HG03378 (cell line): Measurements from ENCODE around the gene WWOX.
A peak's percentile ranks its signal among the peaks of the same experiment; 100 is the strongest.

Experiments used
- ATAC-seq: cut with Tn5 transposase; IDR thresholded peaks from one replicate; pipeline ENCODE4 v1.9.1; 2021; ENCODE audit warnings: mild to moderate bottlenecking, moderate library complexity; ENCODE audit not compliant: unreplicated experiment

The WWOX gene

DNA sequence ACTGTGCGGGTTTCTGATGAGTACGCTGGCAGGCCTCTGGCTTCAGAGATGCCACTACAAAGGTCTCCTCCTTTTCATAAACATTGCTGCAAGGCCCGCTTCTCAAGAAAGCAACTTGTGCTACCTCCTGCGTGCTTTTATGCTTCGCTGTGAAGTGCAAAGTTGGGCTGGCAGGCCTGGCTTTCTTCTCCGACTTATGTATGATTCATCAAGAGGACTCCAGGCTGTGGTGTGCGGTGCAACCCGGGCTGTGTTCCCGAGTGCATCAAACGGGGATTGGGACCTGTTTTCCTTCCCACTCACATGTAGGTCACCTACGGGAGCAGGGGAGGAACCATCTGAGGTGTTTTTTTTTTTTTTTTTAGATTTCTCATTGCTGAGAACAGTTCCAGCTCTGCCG lies 534.1 kb downstream of the WWOX start:
- no peak for ATAC-seq

DNA sequence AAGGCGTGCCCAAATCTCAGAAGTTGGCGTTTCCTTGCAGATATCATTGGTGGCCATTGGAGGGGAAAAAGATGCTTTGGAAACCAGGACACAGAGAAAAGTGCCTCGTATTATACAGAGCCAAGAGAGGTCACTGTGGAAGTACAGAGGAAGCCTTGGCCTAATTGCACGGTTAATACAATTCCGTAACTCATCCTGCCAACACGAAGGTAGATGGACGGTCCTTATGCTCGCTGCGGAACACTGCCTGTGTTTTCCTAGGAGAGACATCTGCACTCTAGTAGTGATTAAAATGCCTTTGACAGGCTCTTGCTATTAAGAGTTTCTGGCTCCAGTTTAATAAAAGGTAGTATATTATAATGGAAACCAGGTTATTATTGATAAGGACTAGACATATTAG lies 536.4 kb downstream of the WWOX start:
- ATAC-seq = no peak

DNA sequence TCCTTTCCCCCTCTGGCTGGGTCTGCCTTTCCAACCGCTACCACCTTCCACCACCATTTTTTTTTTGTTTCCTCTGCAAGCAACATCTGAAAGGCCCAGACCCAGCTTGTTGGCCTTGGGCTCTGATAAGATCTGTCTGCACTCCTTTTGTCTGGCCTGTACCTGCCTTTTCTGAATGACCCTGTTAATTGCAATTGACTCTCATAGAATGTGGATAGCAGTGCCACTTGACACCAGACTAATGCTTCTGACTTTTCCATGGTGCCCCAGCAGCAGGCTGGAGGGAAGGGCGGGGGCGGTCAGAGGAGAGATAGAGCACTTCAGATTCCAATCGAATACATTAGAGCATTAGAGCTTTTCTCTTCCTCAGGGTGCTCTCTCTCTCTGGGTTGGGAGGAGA lies 538.9 kb downstream of the WWOX start:
- ATAC-seq = no peak

DNA sequence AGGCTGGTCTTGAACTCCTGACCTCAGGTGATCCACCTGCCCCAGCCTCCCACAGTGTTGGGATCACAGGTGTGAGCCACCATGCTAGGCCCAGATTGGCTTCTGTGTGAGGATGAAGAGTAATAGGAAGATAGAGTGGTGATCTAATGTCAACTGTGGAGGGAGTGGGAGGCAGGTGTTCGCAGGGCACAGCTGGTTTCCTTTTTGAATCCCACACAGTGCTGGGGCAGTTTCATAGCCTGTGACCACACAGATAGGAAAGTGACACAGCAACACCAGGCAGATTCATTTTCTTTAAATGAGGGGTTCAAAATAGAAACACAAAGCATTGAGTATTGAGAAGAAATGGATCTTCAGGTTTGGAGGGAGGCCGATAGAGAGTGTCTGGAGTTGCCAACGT lies 540.3 kb downstream of the WWOX start:
- ATAC-seq = peak; percentile 51

DNA sequence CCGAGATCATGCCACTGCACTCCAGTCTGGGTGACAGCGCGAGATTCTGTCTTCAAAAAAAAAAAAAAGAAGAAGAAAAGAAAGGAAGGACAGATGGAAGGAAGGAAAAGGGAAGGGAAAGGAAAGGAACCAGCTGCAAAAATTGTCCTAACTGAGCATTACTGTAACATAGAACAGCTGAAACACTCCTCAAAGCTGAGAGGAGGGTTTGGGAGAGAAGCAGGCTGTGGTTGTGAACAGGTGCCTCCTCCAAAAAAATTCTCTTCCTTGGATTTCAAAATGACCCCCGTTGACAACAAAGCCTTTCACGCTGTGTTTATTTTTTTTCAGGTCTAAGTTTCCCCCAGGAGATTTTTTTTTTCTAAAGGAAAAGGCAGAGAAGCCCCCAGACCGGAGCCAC lies 541.4 kb downstream of the WWOX start:
- no peak for ATAC-seq

DNA sequence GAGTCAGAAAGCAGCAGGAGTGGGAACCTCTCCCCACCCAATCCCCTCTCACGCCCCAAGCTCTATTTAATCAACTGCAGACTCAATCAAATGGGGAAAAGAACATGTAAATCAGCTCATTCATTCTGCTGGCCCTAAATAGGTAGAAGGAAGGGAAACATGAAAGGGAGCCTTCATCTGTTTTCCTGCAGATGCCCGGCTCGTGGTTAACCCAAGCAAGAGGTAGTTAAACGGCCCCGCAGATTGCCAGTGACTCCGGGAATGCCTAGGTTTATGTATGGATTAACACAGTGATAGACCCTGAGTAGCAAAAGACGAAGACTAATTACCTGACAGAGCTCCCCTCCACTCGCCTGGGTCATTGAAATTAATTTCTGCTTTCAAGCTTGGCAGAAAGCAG lies 542.0 kb downstream of the WWOX start:
- ATAC-seq = no peak

DNA sequence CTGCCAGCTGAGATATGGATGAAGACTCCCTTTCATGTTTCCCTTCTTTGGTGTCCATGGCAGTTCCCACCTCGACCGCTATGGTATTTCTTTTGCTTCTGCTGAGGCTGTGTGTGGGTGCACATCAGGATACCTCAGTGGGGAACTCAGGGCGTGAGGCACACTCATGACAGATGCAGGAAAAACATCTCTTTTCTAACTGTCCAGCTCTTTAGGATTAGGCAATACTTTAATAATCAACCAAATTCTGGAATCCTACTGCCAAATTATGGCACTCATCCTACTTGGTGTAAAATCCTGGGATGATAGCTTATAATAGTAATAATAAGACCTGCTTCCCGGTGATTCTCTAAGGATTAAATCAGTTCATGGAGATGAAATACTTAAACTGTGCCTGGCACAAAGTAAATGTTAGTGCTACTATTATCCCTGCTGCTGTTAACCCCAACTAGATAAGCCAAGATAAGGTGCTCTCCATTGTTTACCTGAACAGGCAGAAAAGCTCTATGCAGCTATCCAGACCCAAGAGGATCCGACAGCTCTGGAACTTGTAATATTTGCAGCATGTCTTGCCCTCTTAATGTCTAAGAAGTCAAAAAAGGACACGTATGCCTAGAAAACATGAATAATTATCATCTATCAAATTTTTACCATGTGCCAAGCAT lies 543.3 kb downstream of the WWOX start:
- no peak for ATAC-seq

DNA sequence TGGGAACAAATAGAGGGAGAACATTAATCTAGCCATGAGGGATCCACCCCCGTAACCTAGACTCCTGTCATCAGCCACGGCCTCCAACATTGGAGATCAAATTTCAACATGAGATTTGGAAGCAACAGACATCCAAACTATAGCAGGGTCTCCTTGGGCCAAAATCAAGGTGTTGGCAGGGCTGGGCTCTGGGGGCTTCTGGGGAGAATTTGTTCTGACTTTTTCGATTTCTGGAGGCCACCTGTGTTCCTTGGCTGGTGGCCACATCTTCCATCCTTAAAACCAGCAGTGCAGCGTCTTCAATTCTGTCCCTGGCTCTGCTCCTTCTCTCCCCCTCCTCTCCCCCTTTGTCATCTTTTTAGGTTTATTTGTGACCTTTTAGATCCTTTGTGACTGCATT lies 546.2 kb downstream of the WWOX start:
- ATAC-seq = no peak

DNA sequence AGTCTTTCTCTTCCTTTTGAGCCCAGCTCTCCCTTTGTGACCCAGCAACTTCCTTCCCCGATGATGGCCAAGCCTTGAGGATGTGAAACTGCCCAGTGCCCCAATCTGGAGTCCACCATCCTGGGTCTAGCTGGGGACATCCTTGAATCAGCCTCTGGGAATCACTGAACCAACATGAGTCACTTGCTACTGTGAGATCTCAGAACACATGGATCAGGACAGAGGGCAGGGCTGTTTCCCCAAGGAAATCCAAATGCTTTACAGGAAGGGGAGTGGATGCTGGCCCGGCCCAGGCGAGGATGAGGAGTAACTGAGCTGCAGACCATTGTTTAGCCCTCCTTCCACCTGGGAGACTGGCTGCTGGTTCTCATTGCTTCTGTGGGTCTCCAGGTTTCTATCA lies 547.6 kb downstream of the WWOX start:
- no peak for ATAC-seq

DNA sequence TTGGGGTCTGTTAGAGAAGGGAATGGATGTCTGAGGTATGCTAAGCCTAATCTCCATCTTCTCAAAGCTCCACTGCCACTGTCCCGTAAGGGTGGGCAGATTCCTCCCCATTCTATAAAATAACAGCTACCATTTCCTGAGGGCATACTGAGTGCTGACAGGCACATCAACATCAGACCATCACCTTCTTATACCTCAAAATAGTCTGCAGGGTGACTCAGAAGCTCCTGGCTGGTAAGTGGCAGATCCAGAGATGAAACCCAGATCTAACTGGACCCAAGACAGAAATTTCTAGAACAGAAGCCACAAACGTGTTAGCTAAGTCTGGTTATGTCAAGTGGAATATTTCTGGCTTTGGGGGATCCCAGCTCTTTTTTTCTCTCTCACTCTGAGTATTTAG lies 548.0 kb downstream of the WWOX start:
- no peak for ATAC-seq

DNA sequence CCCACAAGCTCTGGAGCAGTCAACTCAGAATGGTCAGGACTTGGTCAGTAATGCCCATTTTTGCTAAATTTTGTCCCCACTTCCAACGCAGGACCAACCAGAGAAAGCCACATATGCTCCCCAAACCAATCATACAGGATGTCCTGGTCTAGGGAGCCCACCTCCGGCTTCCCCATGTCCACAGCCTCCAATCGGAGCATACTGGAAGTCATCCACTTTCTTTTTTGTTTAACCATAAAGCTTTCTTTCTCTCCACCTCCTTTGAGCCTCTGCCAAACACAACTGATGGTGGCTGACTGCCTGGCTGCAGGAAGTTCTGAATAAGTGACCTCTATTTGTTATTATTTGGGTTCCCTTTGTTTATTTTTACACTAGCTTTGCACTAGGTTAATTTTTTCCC lies 549.1 kb downstream of the WWOX start:
- no peak for ATAC-seq

DNA sequence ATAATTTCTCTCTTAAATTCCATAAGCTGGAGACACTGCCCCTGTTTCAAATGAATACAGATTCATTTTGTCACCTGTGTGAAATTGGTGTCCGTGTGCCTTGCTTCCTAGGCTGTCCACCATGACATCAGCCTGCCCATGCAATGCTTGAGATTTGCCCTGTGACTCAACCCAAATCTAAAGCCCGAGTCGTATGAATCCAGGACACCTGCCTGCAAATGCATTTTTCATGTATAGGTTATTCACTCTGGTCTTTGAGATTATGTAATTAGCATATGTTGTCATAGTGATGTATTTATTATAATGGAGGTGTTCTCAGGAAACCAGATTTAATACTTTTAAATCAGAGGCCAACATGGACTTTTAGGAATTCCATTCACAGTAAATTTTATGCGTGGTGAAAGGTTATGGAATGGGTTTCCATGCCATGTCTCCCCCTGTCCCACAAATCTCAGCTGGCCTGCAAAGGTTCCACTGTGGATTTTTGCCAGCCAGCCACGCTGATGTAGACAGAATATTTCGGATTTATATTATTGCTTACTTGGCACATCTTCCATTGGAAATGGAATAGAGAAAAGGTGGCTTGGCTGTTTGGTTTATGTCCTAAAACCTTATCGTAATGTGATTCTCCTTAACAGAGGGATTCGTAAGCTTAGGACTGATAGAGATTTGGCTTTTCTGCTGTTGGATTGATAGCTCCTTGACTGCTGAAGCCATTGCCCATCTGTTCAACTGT lies 551.1 kb downstream of the WWOX start:
- no peak for ATAC-seq

DNA sequence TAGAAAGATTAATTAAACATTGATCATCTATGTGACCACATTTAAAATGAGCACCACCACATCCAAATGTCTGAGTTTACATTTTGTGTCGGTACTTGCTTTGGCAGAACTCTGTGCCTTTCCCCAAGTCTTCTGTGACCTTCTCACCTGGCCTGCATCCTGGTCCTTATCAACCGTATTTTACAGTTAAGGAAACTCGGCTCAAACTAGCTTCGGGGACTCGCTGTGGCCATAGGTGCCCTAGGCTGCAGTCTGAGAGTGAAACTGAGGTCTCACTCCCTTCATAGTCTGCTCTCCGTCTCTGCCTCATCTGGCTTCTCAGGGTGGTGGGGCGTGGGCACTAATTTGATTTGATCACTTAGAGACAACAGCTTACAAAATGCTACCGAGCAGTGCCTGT lies 555.5 kb downstream of the WWOX start:
- no peak for ATAC-seq

DNA sequence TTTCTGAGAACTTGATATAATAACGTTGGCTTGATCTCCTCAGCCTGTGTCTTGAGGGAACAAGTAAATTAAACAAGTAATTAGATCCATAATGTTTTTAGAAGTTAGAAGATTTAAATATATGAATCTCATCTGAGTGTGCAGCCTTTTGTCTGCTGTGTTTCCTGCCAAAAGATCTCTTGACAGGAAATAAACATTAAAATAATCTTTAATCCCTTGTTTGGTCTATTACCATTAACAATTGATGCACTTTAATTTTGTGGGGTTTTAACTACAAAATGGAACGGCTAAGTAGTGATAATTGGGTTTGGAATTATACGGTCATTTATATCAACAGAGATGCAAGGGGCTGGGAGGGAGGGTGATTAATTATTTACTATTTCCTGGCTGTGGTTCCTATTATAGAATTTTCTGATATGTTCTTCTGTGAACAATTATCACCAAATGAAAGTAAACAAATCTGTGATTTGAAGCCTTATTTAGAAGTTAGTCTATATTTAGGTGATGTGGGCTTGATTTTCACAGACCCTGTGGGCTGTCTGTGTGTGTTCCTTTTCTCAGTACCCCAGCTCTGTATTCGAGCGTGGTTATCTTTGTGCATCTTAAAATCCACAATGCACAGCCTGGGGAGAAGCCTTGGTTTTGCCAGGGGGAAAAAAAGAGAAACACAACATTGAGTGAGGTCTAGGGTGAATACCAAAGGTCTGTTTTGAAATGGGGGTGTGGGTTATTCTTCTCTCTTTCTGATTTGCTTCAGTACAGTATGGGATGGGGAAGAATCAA lies 556.1 kb downstream of the WWOX start:
- no peak for ATAC-seq

DNA sequence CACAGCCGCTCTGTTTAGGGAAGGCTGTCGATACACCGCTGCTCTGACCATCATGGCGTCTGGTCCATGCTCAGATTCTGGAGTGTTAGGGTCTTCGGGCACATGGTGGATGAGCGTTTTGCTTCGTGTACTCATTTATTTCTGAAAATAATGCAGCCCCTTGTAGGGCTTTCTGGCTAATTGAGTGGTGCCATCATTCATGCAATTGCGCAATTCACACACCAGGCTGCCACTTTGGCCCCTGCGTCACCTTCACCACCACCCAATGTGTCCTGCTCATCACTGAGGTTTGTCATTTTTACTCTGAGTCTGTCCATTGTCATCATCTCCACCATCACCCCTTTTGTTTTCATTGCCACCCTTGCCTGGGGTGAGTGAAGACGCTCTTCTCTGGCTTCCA lies 557.4 kb downstream of the WWOX start:
- no peak for ATAC-seq

DNA sequence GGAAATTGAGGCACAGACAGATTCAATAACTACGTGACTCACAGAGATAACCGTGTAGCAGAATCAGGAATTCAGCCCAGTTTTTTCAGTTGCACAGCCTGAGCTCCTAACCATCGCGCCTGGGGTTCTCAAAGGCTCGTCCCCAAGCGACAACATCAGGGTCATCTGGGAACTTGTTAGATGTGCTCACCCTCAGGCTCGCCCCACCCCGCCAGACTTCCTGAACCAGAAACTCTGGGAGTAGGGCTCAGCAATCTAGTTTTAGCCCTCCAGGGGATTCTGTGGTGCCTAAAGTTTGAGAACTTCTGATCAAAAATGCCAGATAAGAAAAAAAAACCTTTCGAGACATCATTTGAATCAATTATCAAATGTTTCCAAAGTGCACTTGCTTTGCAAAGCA lies 559.8 kb downstream of the WWOX start:
- no peak for ATAC-seq

DNA sequence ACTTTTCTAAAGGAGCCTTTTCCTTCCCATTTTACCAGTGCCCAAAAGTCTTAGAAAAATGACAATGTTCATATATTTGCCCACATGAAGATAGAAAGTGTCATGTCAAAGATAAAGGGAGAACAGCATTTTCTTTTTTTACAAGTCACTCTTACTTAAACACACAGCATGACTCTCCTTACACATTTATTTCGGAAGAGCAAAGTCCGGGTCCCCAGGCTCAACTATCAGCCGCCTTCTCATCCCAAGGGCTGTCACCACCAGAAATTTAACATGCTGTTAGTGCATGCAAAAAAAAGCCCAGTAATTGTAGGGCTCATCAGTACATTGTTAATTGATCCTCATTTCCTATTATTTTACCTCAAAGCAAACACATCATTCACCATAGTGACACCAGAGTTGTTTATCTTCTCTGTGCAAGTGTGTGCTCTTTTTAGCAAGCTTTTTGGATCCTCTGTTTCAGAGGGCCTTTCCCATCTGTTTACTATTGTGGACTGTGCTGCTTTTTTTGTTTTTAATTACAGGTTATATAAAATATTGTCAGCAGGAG lies 560.3 kb downstream of the WWOX start:
- ATAC-seq = no peak

DNA sequence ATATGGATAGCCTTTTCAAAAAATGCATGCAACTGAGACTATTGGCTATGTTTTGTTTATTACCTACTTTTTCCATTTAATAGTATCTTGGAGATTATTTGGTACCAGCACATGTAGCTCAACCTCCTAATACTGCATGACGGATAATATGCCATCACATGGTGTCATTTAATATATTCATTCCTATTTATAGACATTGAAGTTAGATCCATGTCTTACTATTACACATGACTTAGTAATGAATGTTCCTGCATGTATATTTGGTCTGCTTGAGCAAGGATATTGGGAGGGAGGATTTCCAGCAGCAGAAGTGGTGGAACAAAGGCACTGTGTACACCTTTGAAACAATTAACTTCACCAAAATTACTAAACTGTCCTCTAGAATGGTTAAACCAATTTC lies 561.3 kb downstream of the WWOX start:
- no peak for ATAC-seq

DNA sequence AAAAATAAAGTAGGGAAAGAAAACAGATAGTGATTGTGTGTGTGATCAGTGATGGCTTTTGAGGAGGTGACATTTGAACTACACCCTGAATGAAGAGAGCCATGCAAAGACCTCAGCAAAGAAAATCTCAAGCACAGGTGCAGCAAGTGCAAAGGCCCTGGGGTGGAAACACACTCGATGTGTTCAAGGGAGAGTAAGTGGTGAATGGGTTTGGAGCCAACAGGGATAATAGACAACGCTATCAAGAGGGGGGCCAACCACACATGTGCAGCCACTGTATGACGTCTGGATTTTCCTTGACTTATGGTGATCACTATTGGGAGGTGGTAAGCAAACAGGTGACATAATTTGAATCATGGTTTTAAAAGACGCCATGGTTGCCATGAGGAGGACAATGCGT lies 564.2 kb downstream of the WWOX start:
- ATAC-seq = no peak

DNA sequence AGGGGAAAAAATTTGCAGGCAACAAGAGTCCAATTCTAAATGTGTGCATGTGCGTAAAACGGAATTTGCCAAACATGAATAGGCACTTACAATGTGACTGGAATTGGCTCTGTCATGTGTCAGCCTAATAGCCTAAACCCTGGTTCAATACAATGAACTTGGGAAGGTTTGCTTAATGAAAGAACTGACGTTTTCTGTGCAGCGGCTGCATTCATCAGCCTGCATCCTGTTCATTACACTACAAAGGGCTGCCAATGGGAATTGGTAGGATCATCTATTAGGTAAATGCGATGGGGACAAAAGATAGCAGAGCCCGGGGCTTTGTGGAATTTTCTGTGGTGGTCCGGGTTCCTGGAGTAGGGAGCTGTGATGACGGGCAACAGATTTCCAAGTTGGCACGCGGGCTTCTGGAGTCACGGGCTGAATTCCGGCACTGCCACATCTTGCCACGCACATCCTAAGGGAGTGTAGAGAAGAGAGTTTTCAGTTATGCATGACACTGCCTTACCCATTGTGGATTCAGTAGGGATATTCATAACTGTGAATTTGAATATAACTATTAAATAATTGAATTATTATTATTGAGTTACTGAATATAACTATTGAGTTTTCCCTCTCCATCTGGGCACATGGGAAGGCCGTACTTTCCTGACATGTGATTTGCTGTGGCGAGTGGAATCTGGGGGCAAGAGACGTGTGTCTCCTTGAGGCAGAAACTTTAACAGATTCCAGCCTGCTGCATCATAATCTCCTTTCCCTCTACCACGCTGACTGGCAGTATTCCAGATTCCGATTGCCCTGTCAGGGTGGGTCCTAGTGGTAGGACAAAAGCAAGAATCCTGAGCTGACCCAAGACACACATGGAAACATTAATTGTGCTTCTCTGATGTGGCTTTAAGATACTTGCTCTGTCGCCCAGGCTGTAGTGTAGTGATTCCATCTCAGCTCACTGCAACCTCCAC lies 565.6 kb downstream of the WWOX start:
- no peak for ATAC-seq

DNA sequence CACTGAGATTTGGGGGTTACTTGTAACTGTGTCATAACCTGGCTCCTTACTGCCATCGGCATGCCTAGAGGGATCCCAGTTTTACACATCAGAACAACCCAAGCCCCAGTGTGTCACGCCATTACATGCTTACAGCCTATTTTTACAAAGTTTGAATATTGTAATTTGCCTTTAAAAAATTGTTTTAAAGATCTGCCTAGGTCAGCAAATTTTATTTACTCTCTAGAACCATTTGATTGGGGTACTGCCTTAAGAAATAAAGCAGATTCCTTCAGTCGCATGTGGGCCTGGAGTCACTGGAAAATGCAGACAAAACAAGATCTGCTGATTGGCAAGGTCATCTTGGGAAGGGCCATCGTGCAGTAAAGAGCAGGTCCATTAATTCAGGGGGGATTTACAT lies 566.9 kb downstream of the WWOX start:
- no peak for ATAC-seq
